Parathyroid adenoma (tissue), 2 donors: ENCODE measurements around the gene AGAP1.

Source experiments
- H2AFZ ChIP-seq: fragments of 300-600 bp; sonication (generic); one replicate; pipeline ENCODE4 v1.7.0; 2017; ENCODE audit warnings: antibody characterized with exemption, mild to moderate bottlenecking
- H3K27ac ChIP-seq: fragments of 300-600 bp; sonication (generic); one replicate; pipeline ENCODE4 v1.7.0; 2017
- H3K27me3 ChIP-seq: fragments of 300-600 bp; sonication (generic); one replicate; pipeline ENCODE4 v1.7.0; 2017; ENCODE audit warnings: low read length; ENCODE audit not compliant: control insufficient read depth, insufficient read depth
- H3K36me3 ChIP-seq: fragments of 300-600 bp; sonication (generic); one replicate; pipeline ENCODE4 v1.7.0; 2017; ENCODE audit warnings: low read length; ENCODE audit not compliant: control insufficient read depth, insufficient read depth
- H3K4me1 ChIP-seq: fragments of 300-600 bp; sonication (generic); one replicate; pipeline ENCODE4 v1.7.0; 2017; ENCODE audit warnings: control low read depth
- H3K4me2 ChIP-seq: fragments of 300-600 bp; sonication (generic); one replicate; pipeline ENCODE4 v1.7.0; 2017; ENCODE audit warnings: low read length
- H3K4me3 ChIP-seq: fragments of 300-600 bp; sonication (generic); one replicate; pipeline ENCODE4 v1.7.0; 2017; ENCODE audit warnings: low read depth, low read length
- H3K79me2 ChIP-seq: fragments of 300-600 bp; sonication (generic); one replicate; pipeline ENCODE4 v1.7.0; 2017; ENCODE audit warnings: control low read depth
- H3K9ac ChIP-seq: fragments of 300-600 bp; sonication (generic); one replicate; pipeline ENCODE4 v1.7.0; 2017; ENCODE audit warnings: mild to moderate bottlenecking
- H3K9me3 ChIP-seq: fragments of 300-600 bp; sonication (generic); one replicate; pipeline ENCODE4 v1.7.0; 2017; ENCODE audit warnings: low read length; ENCODE audit not compliant: control insufficient read depth
- CTCF ChIP-seq: fragments of 300-600 bp; sonication (generic); IDR thresholded peaks from one replicate; pipeline ENCODE4 v1.7.0; 2017; ENCODE audit warnings: antibody characterized with exemption, mild to moderate bottlenecking
- donor health status: primary hyperparathyroidism.

The AGAP1 gene

GRCh38 chr2:235847576-235847975 is 353.7 kb downstream of the AGAP1 start:
- no peak overlapping the region for H3K4me3 ChIP-seq
- H3K4me1 ChIP-seq = no peaks in the 10 kb centered on the region
- no peak overlapping the region for H3K27ac ChIP-seq
- H3K27me3 ChIP-seq = no peaks in the 10 kb centered on the region
- no peaks in the 10 kb centered on the region for H3K36me3 ChIP-seq
- H3K4me2 ChIP-seq = no peak overlapping the region
- no peak overlapping the region for H3K9ac ChIP-seq
- TF ChIP-seq CTCF = no peak
- H3K9me3 ChIP-seq = no peaks in the 10 kb centered on the region
- no peak overlapping the region for H2AFZ ChIP-seq
- H3K79me2 ChIP-seq = no peaks in the 10 kb centered on the region

- Histone ChIP-seq H3K36me3 (no peaks in the 10 kb centered on the region), H3K27me3 (no peaks in the 10 kb centered on the region), H3K79me2 (no peaks in the 10 kb centered on the region), H3K27ac (no peak overlapping the region), H3K4me3 (no peak overlapping the region), H3K9ac (no peak overlapping the region), H3K4me2 (no peak overlapping the region), H3K9me3 (no peaks in the 10 kb centered on the region), H3K4me1 (no peaks in the 10 kb centered on the region), H2AFZ (no peak overlapping the region)
- TF ChIP-seq CTCF = no peak
Measured at GRCh38 chr2:235848055-235848454, 354.2 kb downstream of the AGAP1 start.

- Histone ChIP-seq H3K79me2 (no peaks in the 10 kb centered on the region), H3K27me3 (no peaks in the 10 kb centered on the region), H3K4me3 (no peak overlapping the region), H3K36me3 (no peaks in the 10 kb centered on the region), H3K4me1 (no peaks in the 10 kb centered on the region), H3K4me2 (no peak overlapping the region), H2AFZ (no peak overlapping the region), H3K9me3 (no peaks in the 10 kb centered on the region), H3K27ac (no peak overlapping the region), H3K9ac (no peak overlapping the region)
- no peak for TF ChIP-seq CTCF
Measured at GRCh38 chr2:235848946-235849345, 355.1 kb downstream of the AGAP1 start.

GRCh38 chr2:235849489-235849888 is 355.6 kb downstream of the AGAP1 start:
- no peak overlapping the region for H3K27ac ChIP-seq
- H3K9me3 ChIP-seq = no peaks in the 10 kb centered on the region
- no peak for TF ChIP-seq CTCF
- no peaks in the 10 kb centered on the region for H3K36me3 ChIP-seq
- no peaks in the 10 kb centered on the region for H3K27me3 ChIP-seq
- H3K4me1 ChIP-seq = no peaks in the 10 kb centered on the region
- no peak overlapping the region for H3K9ac ChIP-seq
- H3K4me2 ChIP-seq = no peak overlapping the region
- H3K4me3 ChIP-seq = no peak overlapping the region
- no peak overlapping the region for H2AFZ ChIP-seq
- no peaks in the 10 kb centered on the region for H3K79me2 ChIP-seq

- Histone ChIP-seq H3K4me3 (no peak overlapping the region), H3K9me3 (no peaks in the 10 kb centered on the region), H3K9ac (no peak overlapping the region), H3K79me2 (no peaks in the 10 kb centered on the region), H3K36me3 (no peaks in the 10 kb centered on the region), H2AFZ (no peak overlapping the region), H3K27ac (no peak overlapping the region), H3K4me2 (no peak overlapping the region), H3K27me3 (no peaks in the 10 kb centered on the region), H3K4me1 (no peaks in the 10 kb centered on the region)
- no peak for TF ChIP-seq CTCF
Measured at GRCh38 chr2:235850289-235850688, 356.4 kb downstream of the AGAP1 start.
